Brain microvascular endothelial cell (primary cell): Measurements from ENCODE around the gene RAMP1.
"Not testable (repeated sequence)": the region's sequence is repeated elsewhere in the genome, so short reads cannot be mapped to it uniquely, and the experiment has no call there.

ENCODE experiments used
- DNase-seq: peaks from one replicate; pipeline ENCODE4 v3.0.0-alpha.2; 2020
- H3K27ac ChIP-seq: fragments of 250-450 bp; sonication (Bioruptor Pico); 2 replicates; pipeline ENCODE4 v1.5.1; 2020; ENCODE audit warnings: mild to moderate bottlenecking, moderate library complexity
- H3K27me3 ChIP-seq: fragments of 250-450 bp; sonication (Bioruptor Pico); replicated peaks from 2 replicates; pipeline ENCODE4 v1.5.1; 2020; ENCODE audit warnings: mild to moderate bottlenecking
- H3K36me3 ChIP-seq: fragments of 250-450 bp; sonication (Bioruptor Pico); replicated peaks from 2 replicates; pipeline ENCODE4 v1.5.1; 2020; ENCODE audit warnings: mild to moderate bottlenecking
- H3K4me3 ChIP-seq: 2 replicates; pipeline ENCODE4 v1.5.1; 2011; ENCODE audit warnings: low read depth, mild to moderate bottlenecking, control low read depth, low read length, moderate library complexity
- CTCF ChIP-seq: IDR thresholded peaks from 2 replicates; pipeline ENCODE4 v1.5.1; 2011; ENCODE audit warnings: low read depth, mild to moderate bottlenecking, moderate library complexity, low read length, control low read depth, inconsistent platforms; ENCODE audit errors: missing control alignments
- in situ Hi-C: cut with HindIII; loops from 2 replicates; pipeline ENCODE4 v1.10.0; 2017; ENCODE audit warnings: low sequenced_read_pairs, low pct_ligation_motif_present

RAMP1 gene

GRCh38 chr2:237942513-237942899, 83.1 kb downstream of the RAMP1 start:
- H3K27ac ChIP-seq: no peak overlapping the region
- H3K4me3 ChIP-seq: no peak overlapping the region
- DNase-seq: no peak
- H3K36me3 ChIP-seq: no peaks in the 10 kb centered on the region
- no peaks in the 10 kb centered on the region for H3K27me3 ChIP-seq
- in situ Hi-C loops: no loop called here
- TF ChIP-seq CTCF: no peak

GRCh38 chr2:237943395-237944094, 84.1 kb downstream of the RAMP1 start:
- Histone ChIP-seq H3K27ac (no peak overlapping the region), H3K36me3 (no peaks in the 10 kb centered on the region), H3K4me3 (no peak overlapping the region), H3K27me3 (no peaks in the 10 kb centered on the region)
- DNase-seq: no peak
- TF ChIP-seq CTCF: no peak
- in situ Hi-C loops: no loop called here

GRCh38 chr2:237944302-237944701, 84.9 kb downstream of the RAMP1 start:
- Histone ChIP-seq H3K27ac (no peak overlapping the region), H3K4me3 (no peak overlapping the region), H3K36me3 (no peaks in the 10 kb centered on the region), H3K27me3 (no peaks in the 10 kb centered on the region)
- no peak for DNase-seq
- no peak for TF ChIP-seq CTCF
- in situ Hi-C loops: no loop called here

- Histone ChIP-seq H3K4me3 (no peak overlapping the region), H3K36me3 (no peaks in the 10 kb centered on the region), H3K27me3 (no peaks in the 10 kb centered on the region), H3K27ac (no peak overlapping the region)
- DNase-seq: no peak
- no peak for TF ChIP-seq CTCF
- in situ Hi-C loops: no loop called here
Measured at GRCh38 chr2:237946423-237946822, 87.0 kb downstream of the RAMP1 start.

- DNase-seq: not testable (repeated sequence)
Measured at GRCh38 chr2:237951354-237951753, 91.9 kb downstream of the RAMP1 start.

GRCh38 chr2:237951878-237952277, 92.5 kb downstream of the RAMP1 start:
- no peaks in the 10 kb centered on the region for H3K36me3 ChIP-seq
- peaks cover 17% of the 10 kb centered on the region for H3K27me3 ChIP-seq
- no peak overlapping the region for H3K4me3 ChIP-seq
- in situ Hi-C loops: no loop called here
- no peak for TF ChIP-seq CTCF
- DNase-seq: no peak
- no peak overlapping the region for H3K27ac ChIP-seq

More at GRCh38 chr2:237951354-237951753, 91.9 kb downstream of the RAMP1 start:
- H3K27ac ChIP-seq, H3K36me3 ChIP-seq, H3K4me3 ChIP-seq, in situ Hi-C loops: not testable (repeated sequence)
- H3K27me3 ChIP-seq: peaks cover 14% of the 10 kb centered on the region
